Measurements from ENCODE around the gene IFI27.

GRCh38 chr14:94066089-94066676 is 44.4 kb upstream of the IFI27 start:
- TF ChIP-seq TAF1 (IDR thresholded peaks at IDR 0.05; ENCODE audit: low read depth, low read length) = no peak
- no peak for TF ChIP-seq POLR2A (IDR thresholded peaks at IDR 0.05; ENCODE audit: low read depth, low read length)
- TF ChIP-seq POLR2AphosphoS5 (IDR thresholded peaks at IDR 0.05; ENCODE audit: low read depth, low read length) = no peak
- TF ChIP-seq SPI1 (IDR thresholded peaks at IDR 0.05; ENCODE audit: low read depth, low read length) = no peak
- TF ChIP-seq POU2F2 (IDR thresholded peaks at IDR 0.05; ENCODE audit: low read depth, low read length) = no peak
- TF ChIP-seq PAX5 (IDR thresholded peaks at IDR 0.05; ENCODE audit: insufficient read depth, low read length, severe bottlenecking) = no peak
